Mesothelial cell of epicardium (in vitro differentiated cells): ENCODE results near the gene YWHAQ. TPM values are rescaled to one million over a fixed set of nuclear protein-coding genes. Genes with fewer than 3 reads are reported as not detected.
"Not testable (repeated sequence)": the region's sequence is repeated elsewhere in the genome, so short reads cannot be mapped to it uniquely, and the experiment has no call there.

Source experiments
- DNase-seq, 2 experiments: peaks; one replicate each; pipeline ENCODE4 v3.0.0; 2021; ENCODE audit warnings: low spot score in 2 of 2; ENCODE audit not compliant: unreplicated experiment in 2 of 2
- H3K27ac Mint-ChIP-seq: 2 replicates; pipeline ENCODE4 v1.8.0; 2021; ENCODE audit warnings: mixed read lengths
- H3K27me3 Mint-ChIP-seq: 2 replicates; pipeline ENCODE4 v1.8.0; 2021; ENCODE audit warnings: low read depth, mixed read lengths
- H3K36me3 Mint-ChIP-seq: 2 replicates; pipeline ENCODE4 v1.8.0; 2021; ENCODE audit warnings: mixed read lengths
- H3K4me1 Mint-ChIP-seq: 2 replicates; pipeline ENCODE4 v1.8.0; 2021; ENCODE audit warnings: mixed read lengths
- H3K4me3 Mint-ChIP-seq: 2 replicates; pipeline ENCODE4 v1.8.0; 2021; ENCODE audit warnings: mild to moderate bottlenecking, moderate library complexity, mixed read lengths
- H3K9me3 Mint-ChIP-seq: 2 replicates; pipeline ENCODE4 v1.8.0; 2021; ENCODE audit warnings: mixed read lengths
- total RNA-seq: library from RNA; stranded (reverse); gene quantifications from 3 replicates; pipeline ENCODE4 v1.2.1, GENCODE V29; 2021
- TF ChIP-seq, protein P1 (sequence below): fragments of 200-600 bp; sonication (generic); IDR thresholded peaks from one replicate; pipeline ENCODE4 v1.5.0; 2021; ENCODE audit warnings: antibody characterized with exemption; ENCODE audit not compliant: unreplicated experiment

The YWHAQ gene
- total RNA-seq, 1 donor from 2014 or later = 248 TPM

DNA sequence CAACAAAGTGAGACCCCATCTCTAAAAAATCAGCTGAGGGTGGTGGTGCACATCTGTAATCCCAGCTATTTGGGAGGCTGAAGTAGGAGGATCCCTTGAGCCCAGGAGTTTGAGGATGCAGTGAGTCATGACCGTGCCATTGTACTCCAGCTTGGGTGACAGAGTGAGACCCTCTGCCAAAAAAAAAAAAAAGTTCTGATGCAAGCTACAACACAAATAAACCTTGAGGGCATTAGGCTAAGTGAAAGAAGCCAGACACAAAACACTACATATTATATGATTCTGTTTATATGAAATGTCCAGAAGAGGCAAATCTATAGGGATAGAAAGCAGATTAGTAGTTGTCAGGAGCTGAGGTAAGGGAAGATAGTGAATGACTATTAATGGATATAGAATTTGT is 13.0 kb downstream of the YWHAQ start:
- Mint-ChIP-seq H3K9me3 (peaks cover 8% of the 10 kb centered on the region), H3K27me3 (no peaks in the 10 kb centered on the region), H3K4me1 (peaks cover 30% of the 10 kb centered on the region), H3K4me3 (no peak overlapping the region), H3K36me3 (peaks cover 25% of the 10 kb centered on the region), H3K27ac (peak overlapping the region; percentile 18)
- TF ChIP-seq, protein P1, sequence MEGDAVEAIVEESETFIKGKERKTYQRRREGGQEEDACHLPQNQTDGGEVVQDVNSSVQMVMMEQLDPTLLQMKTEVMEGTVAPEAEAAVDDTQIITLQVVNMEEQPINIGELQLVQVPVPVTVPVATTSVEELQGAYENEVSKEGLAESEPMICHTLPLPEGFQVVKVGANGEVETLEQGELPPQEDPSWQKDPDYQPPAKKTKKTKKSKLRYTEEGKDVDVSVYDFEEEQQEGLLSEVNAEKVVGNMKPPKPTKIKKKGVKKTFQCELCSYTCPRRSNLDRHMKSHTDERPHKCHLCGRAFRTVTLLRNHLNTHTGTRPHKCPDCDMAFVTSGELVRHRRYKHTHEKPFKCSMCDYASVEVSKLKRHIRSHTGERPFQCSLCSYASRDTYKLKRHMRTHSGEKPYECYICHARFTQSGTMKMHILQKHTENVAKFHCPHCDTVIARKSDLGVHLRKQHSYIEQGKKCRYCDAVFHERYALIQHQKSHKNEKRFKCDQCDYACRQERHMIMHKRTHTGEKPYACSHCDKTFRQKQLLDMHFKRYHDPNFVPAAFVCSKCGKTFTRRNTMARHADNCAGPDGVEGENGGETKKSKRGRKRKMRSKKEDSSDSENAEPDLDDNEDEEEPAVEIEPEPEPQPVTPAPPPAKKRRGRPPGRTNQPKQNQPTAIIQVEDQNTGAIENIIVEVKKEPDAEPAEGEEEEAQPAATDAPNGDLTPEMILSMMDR = no peak
- DNase-seq = no peak

DNA sequence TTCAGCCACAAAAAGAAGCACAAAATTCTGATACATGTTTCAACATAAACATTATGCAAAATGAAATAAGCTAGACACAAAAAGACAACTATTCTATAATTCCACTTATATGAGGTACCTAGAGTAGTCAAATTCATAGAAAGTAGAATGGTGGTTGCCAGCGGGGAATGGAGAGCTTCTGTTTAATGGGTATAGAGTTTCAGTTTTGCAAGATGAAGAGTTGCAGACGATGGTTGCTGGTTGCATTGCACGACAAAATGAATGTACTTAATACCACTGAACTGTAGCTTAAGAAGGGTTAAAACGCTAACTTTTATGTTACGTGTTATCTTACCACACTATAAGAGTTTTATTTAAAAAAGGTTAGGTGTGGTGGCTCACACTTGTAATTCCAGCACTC is 13.5 kb downstream of the YWHAQ start:
- H3K27ac Mint-ChIP-seq = no peak overlapping the region
- peaks cover 30% of the 10 kb centered on the region for H3K4me1 Mint-ChIP-seq
- peaks cover 8% of the 10 kb centered on the region for H3K9me3 Mint-ChIP-seq
- no peak overlapping the region for H3K4me3 Mint-ChIP-seq
- TF ChIP-seq, protein P1 = no peak
- H3K36me3 Mint-ChIP-seq = peaks cover 24% of the 10 kb centered on the region
- H3K27me3 Mint-ChIP-seq = no peaks in the 10 kb centered on the region
- no peak for DNase-seq

DNA sequence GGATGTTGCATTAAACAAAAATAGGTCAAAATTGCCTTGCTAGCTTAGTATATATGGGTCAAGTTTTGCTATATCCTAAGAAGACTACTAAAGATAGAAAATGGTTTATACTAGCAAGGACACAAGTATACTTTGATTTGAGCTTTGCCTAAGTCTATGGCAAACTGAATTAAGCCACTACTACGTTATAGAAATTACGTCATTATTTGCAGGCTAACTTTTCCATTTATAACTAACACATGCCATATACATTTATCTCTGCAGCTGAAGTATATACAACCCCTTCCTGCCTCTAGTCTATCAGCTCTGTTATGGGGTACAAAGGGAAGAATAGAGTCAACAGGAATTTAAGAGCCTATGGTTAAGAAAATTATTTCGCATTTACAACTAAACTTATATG is 16.2 kb downstream of the YWHAQ start:
- H3K27ac Mint-ChIP-seq = no peak overlapping the region
- no peak for DNase-seq
- TF ChIP-seq, protein P1 = no peak
- H3K4me3 Mint-ChIP-seq = no peak overlapping the region
- no peaks in the 10 kb centered on the region for H3K27me3 Mint-ChIP-seq
- H3K9me3 Mint-ChIP-seq = peaks cover 5% of the 10 kb centered on the region
- H3K4me1 Mint-ChIP-seq = peaks cover 22% of the 10 kb centered on the region
- H3K36me3 Mint-ChIP-seq = peaks cover 21% of the 10 kb centered on the region

DNA sequence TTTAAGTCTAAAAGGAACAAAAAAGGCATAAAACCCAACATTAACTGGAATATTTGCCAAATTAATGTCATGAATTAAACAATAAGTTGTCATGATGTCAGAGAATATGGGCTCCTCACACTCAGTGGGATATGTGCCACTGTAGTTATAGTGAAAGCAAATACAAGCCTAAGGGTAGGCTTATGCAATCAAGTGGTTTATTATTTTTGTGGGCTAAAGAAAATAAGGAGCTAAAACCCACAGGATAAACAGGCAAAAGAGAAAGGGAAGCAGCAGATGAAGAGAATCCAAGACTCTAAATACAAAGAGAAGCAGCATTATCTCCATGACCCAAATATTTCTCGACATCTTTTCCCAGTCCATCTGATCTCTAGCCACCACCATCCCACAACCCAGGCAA is 17.5 kb downstream of the YWHAQ start:
- no peak for DNase-seq
- peaks cover 21% of the 10 kb centered on the region for H3K36me3 Mint-ChIP-seq
- TF ChIP-seq, protein P1 = no peak
- no peaks in the 10 kb centered on the region for H3K27me3 Mint-ChIP-seq
- no peak overlapping the region for H3K4me3 Mint-ChIP-seq
- peaks cover 5% of the 10 kb centered on the region for H3K9me3 Mint-ChIP-seq
- H3K27ac Mint-ChIP-seq = no peak overlapping the region
- H3K4me1 Mint-ChIP-seq = peaks cover 25% of the 10 kb centered on the region

DNA sequence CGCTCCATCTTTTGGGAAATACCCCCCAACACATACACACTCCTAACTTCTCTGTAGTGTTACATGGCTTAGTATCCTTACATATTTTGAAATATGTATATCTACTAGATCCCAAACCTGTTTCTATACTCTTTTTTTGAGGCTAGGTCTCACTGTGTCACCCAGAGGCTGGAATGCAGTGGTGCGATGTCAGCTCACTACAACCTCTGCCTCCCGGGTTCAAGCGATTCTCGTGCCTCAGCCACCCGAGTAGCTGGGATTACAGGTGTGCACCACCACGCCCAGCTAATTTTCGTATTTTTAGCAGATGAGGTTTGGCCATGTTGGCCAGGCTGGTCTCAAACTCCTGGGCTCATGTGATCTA is 19.3 kb downstream of the YWHAQ start:
- not testable (repeated sequence) for H3K9me3 Mint-ChIP-seq, H3K27ac Mint-ChIP-seq, H3K27me3 Mint-ChIP-seq, H3K4me3 Mint-ChIP-seq, H3K36me3 Mint-ChIP-seq, DNase-seq
- peaks cover 33% of the 10 kb centered on the region for H3K4me1 Mint-ChIP-seq

DNA sequence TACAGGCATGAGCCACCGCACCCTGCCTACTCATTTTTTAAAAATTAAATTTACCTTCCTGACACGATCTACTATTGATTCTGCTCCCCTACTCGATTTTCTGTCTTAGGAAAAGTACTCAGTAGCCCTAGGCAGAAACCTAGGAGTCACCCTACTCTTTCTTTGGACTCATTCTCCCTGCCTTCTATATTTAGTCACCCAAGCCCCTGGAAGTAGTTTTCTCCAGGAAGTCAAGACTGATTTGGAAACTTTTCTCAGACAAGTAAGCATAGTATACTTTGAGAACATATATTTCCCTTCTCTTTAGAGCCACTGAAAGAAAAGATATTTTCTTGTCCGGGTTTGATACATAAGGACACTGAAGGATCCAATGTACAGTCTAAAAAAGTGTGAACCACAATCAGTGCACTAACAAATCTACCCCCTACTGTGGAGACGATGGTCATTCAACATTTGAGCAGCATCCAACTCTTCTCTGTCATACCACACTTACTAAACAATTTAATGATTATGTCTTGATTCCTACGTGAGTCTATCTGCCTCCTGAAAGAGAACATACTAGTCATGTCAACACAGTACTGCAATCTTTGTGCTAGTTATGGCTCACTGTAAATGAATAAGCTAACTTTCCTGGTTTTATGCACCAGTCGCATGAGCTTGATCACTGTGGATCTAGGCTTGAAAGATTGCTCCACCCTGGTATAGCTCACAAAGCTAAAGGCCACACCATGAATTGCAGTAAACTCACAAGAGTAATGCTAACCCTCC is 19.8 kb downstream of the YWHAQ start:
- TF ChIP-seq, protein P1 = no peak
- Mint-ChIP-seq H3K9me3 (no peaks in the 10 kb centered on the region), H3K27me3 (no peaks in the 10 kb centered on the region), H3K36me3 (peaks cover 8% of the 10 kb centered on the region), H3K27ac (peak overlapping the region; percentile 76), H3K4me1 (peaks cover 33% of the 10 kb centered on the region), H3K4me3 (no peak overlapping the region)
- no peak for DNase-seq

DNA sequence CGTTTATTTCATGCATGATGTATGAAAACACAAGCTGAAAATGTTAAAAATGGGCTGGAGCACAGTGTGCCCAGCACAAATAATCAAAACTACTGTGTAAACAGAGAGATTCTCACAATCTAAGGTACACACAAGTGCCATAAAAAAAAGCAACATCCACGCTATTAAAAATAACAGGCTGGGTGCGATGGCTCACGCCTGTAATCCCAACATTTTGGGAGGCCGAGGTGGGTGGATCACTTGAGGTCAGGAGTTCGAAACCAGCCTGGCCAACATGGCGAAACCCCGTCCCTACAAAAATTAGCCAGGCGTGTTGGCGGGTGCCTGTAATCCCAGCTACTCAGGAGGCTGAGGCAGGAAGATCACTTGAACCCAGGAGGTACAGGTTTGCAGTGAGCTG is 22.3 kb downstream of the YWHAQ start:
- peaks cover 25% of the 10 kb centered on the region for H3K4me1 Mint-ChIP-seq
- peaks cover 18% of the 10 kb centered on the region for H3K36me3 Mint-ChIP-seq
- not testable (repeated sequence) for H3K9me3 Mint-ChIP-seq, DNase-seq, H3K4me3 Mint-ChIP-seq, H3K27me3 Mint-ChIP-seq
- H3K27ac Mint-ChIP-seq = peak overlapping the region; percentile 87
